GM23248 (cell line): ENCODE measurements around the gene SF3B6. TPM values are rescaled to one million over a fixed set of nuclear protein-coding genes. Genes with fewer than 3 reads are reported as not detected.
A peak's percentile ranks its signal among the peaks of the same experiment; 100 is the strongest.

Source experiments
- DNase-seq: peaks from one replicate; pipeline ENCODE4 v3.0.0-alpha.2; 2015
- H2AFZ ChIP-seq: fragments of 200-600 bp; sonication (generic); 2 replicates; pipeline ENCODE4 v1.6.1; 2016; ENCODE audit warnings: antibody characterized with exemption
- H3F3A ChIP-seq: fragments of 200-600 bp; sonication (generic); 2 replicates; pipeline ENCODE4 v1.6.1; 2016; ENCODE audit warnings: mild to moderate bottlenecking, antibody characterized with exemption, mixed run types; ENCODE audit not compliant: insufficient read depth
- H3K27ac ChIP-seq: fragments of 200-600 bp; sonication (generic); 2 replicates; pipeline ENCODE4 v1.5.1; 2016; ENCODE audit warnings: mild to moderate bottlenecking
- H3K27me3 ChIP-seq: fragments of 200-600 bp; sonication (generic); replicated peaks from 2 replicates; pipeline ENCODE4 v1.6.1; 2016; ENCODE audit warnings: mild to moderate bottlenecking; ENCODE audit not compliant: insufficient read depth
- H3K36me3 ChIP-seq: fragments of 200-600 bp; sonication (generic); 2 replicates; pipeline ENCODE4 v1.6.1; 2016; ENCODE audit warnings: low read depth, mild to moderate bottlenecking
- H3K4me1 ChIP-seq: fragments of 200-600 bp; sonication (generic); 2 replicates; pipeline ENCODE4 v1.6.1; 2016; ENCODE audit warnings: mild to moderate bottlenecking; ENCODE audit not compliant: insufficient read depth
- H3K4me2 ChIP-seq: fragments of 200-600 bp; sonication (generic); one replicate; pipeline ENCODE4 v1.6.1; 2016; ENCODE audit warnings: mild to moderate bottlenecking; ENCODE audit not compliant: unreplicated experiment
- H3K4me3 ChIP-seq: fragments of 200-600 bp; sonication (generic); 2 replicates; pipeline ENCODE4 v1.5.1; 2016; ENCODE audit warnings: mild to moderate bottlenecking
- H3K79me2 ChIP-seq: fragments of 200-600 bp; sonication (generic); 2 replicates; pipeline ENCODE4 v1.6.1; 2016; ENCODE audit warnings: mild to moderate bottlenecking; ENCODE audit not compliant: insufficient read depth
- H3K9ac ChIP-seq: fragments of 200-600 bp; sonication (generic); 2 replicates; pipeline ENCODE4 v1.6.1; 2016; ENCODE audit warnings: mild to moderate bottlenecking
- H3K9me2 ChIP-seq: fragments of 200-600 bp; sonication (generic); 2 replicates; pipeline ENCODE4 v1.6.1; 2016; ENCODE audit warnings: mixed run types, mild to moderate bottlenecking, moderate library complexity; ENCODE audit not compliant: insufficient read depth
- H3K9me3 ChIP-seq: fragments of 200-600 bp; sonication (generic); one replicate; pipeline ENCODE4 v1.6.1; 2017; ENCODE audit warnings: low read depth
- H4K20me1 ChIP-seq: fragments of 200-600 bp; sonication (generic); 2 replicates; pipeline ENCODE4 v1.6.0; 2016; ENCODE audit not compliant: insufficient read depth
- EZH2 ChIP-seq: fragments of 200-600 bp; sonication (generic); IDR thresholded peaks from 2 replicates; pipeline ENCODE4 v1.6.1; 2018; ENCODE audit warnings: antibody characterized with exemption, mild to moderate bottlenecking; ENCODE audit not compliant: insufficient read depth, poor library complexity, severe bottlenecking
- EZH2phosphoT487 ChIP-seq: fragments of 200-600 bp; sonication (generic); IDR thresholded peaks from 2 replicates; pipeline ENCODE4 v1.6.1; 2018; ENCODE audit warnings: antibody characterized with exemption, moderate library complexity, mild to moderate bottlenecking, low read depth; ENCODE audit not compliant: insufficient read depth
- WGBS, 2 experiments: methylation state at CpG; one replicate each; pipeline ENCODE4 v1.1.6; 2015 to 2017; ENCODE audit warnings: low lambda C conversion rate in 2 of 2, low coverage in 1 of 2; ENCODE audit errors: missing lambda C conversion rate in 2 of 2; 5-methylcytosine and 5-hydroxymethylcytosine counted together
- in situ Hi-C: fragments of 300-500 bp; cut with MboI; formaldehyde crosslinking; loops from 2 replicates; pipeline ENCODE4 v1.15.0; 2020
- polyA plus RNA-seq: library from polyadenylated mRNA; unstranded; fragments of >200 nt; fragmentation: Nextera tagmentation; extraction: Ambion mirVana; gene quantifications from 2 replicates; pipeline ENCODE4 v1.2.1, GENCODE V29; 2016
- total RNA-seq: library from RNA; depleted of rRNA; stranded (reverse); fragments of >200 nt; shearing (Covaris generic); gene quantifications from 2 replicates; pipeline ENCODE4 v1.2.3, GENCODE V29; 2014

SF3B6 gene
- total and polyA plus RNA-seq, 2 experiments from 2014 or later, result 101 to 287 TPM

- H3F3A ChIP-seq, result peaks cover 10% of the 10 kb centered on the region; the same call in 1 of the 2 replicates
- no peak for TF ChIP-seq EZH2
- no peak for TF ChIP-seq EZH2phosphoT487
- peak; percentile 42 for DNase-seq
- peaks cover 13% of the 10 kb centered on the region for H3K4me1 ChIP-seq
- peak overlapping the region; percentile 88 for H3K9ac ChIP-seq
- H3K27me3 ChIP-seq, result no peaks in the 10 kb centered on the region
- WGBS, 2 experiments, result 8 to 10% methylated on average over 14 of the region's 15 CpGs
- no peaks in the 10 kb centered on the region for H3K9me3 ChIP-seq
- in situ Hi-C loops, result no loop called here
- 0 out of 2 replicates have a peak, but pooled peaks cover 6% of the 10 kb centered on the region for H3K79me2 ChIP-seq
- H3K36me3 ChIP-seq, result no peaks in the 10 kb centered on the region
- peak overlapping the region; percentile 77; the same call in 1 of the 2 replicates for H3K27ac ChIP-seq
- no peaks in the 10 kb centered on the region for H4K20me1 ChIP-seq
- H3K9me2 ChIP-seq, result no peaks in the 10 kb centered on the region
- H3K4me3 ChIP-seq, result peak overlapping the region; percentile 84
- H3K4me2 ChIP-seq, result peak overlapping the region; percentile 84
- H2AFZ ChIP-seq, result peak overlapping the region; percentile 96
Measured at GRCh38 chr2:24122366-24123194, 46.5 kb upstream of the SF3B6 start.

DNA sequence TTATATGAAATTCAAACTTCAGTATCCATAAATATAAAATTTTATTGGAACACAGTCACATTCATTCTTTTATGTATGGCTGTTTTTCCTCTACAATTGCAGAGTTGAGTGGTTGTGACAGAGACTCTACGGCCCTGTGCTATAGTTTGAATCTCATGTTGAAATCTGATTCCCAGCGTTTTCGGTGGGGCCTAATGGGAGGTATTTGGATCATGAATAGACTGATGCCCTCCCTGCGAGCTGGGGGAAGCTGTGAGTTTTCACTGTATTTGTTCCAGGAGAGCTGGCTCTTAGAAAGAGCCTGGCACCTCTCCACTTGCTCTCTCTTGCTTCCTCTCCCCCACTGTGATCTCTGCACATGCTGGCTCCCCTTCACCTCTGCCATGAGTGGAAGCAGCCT lies 45.3 kb upstream of the SF3B6 start:
- H3K4me1 ChIP-seq, result peaks cover 13% of the 10 kb centered on the region
- H3K9ac ChIP-seq, result no peak overlapping the region
- no peaks in the 10 kb centered on the region for H3K9me2 ChIP-seq
- H3K4me2 ChIP-seq, result no peak overlapping the region
- no peaks in the 10 kb centered on the region for H3K27me3 ChIP-seq
- no peak overlapping the region for H2AFZ ChIP-seq
- in situ Hi-C loops, result no loop called here
- WGBS, 2 experiments, result 41 to 43% methylated on average over 4 of the region's 4 CpGs
- DNase-seq, result no peak
- no peak overlapping the region for H3K27ac ChIP-seq
- no peaks in the 10 kb centered on the region for H3K36me3 ChIP-seq
- H3F3A ChIP-seq, result peaks cover 10% of the 10 kb centered on the region; the same call in 1 of the 2 replicates
- 0 out of 2 replicates have a peak, but pooled peaks cover 6% of the 10 kb centered on the region for H3K79me2 ChIP-seq
- TF ChIP-seq EZH2phosphoT487, result no peak
- no peak for TF ChIP-seq EZH2
- no peak overlapping the region for H3K4me3 ChIP-seq
- no peaks in the 10 kb centered on the region for H4K20me1 ChIP-seq
- no peaks in the 10 kb centered on the region for H3K9me3 ChIP-seq

- Histone ChIP-seq H3K27ac (no peak overlapping the region), H3K9ac (no peak overlapping the region), H3K27me3 (no peaks in the 10 kb centered on the region), H3K4me3 (no peak overlapping the region), H2AFZ (no peak overlapping the region), H3K79me2 (0 out of 2 replicates have a peak, but pooled peaks cover 6% of the 10 kb centered on the region), H3K4me2 (no peak overlapping the region), H3F3A (peaks cover 8% of the 10 kb centered on the region; the same call in 1 of the 2 replicates), H4K20me1 (no peaks in the 10 kb centered on the region), H3K9me3 (no peaks in the 10 kb centered on the region), H3K4me1 (peaks cover 13% of the 10 kb centered on the region), H3K9me2 (no peaks in the 10 kb centered on the region), H3K36me3 (no peaks in the 10 kb centered on the region)
- no peak for DNase-seq
- TF ChIP-seq EZH2phosphoT487, result no peak
- no peak for TF ChIP-seq EZH2
- in situ Hi-C loops, result no loop called here
- 20 to 23% methylated on average over 5 of the region's 5 CpGs for WGBS, 2 experiments
Measured at GRCh38 chr2:24121066-24121465, 44.9 kb upstream of the SF3B6 start.

DNA sequence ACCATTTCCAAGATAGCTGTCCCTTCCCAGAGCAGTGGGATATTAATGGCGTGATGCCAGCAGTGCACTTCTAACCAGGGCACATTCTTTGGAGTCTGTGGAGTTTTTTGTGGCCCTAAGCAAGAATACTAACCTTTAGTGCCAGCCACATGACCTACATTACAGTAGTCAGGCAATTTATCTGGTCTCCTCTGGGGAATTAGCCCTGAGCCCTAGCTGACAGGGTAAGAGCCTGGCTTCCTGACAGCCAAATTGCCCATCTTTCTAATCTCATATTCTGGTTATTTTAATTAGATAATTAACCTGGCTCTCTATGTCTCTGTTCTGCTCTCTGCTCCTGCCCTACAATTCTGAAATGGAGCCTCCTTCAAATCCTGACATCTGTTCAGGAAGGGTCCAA lies 41.8 kb upstream of the SF3B6 start:
- Histone ChIP-seq H3K4me1 (peaks cover 13% of the 10 kb centered on the region; the same call in 1 of the 2 replicates), H2AFZ (no peak overlapping the region), H4K20me1 (no peaks in the 10 kb centered on the region), H3K4me2 (no peak overlapping the region), H3K4me3 (no peak overlapping the region), H3F3A (peaks cover 19% of the 10 kb centered on the region), H3K9me3 (no peaks in the 10 kb centered on the region), H3K27ac (no peak overlapping the region), H3K36me3 (no peaks in the 10 kb centered on the region), H3K9ac (no peak overlapping the region), H3K79me2 (no peaks in the 10 kb centered on the region), H3K9me2 (no peaks in the 10 kb centered on the region), H3K27me3 (no peaks in the 10 kb centered on the region)
- in situ Hi-C loops, result no loop called here
- 63 to 72% methylated on average over 1 of the region's 1 CpG for WGBS, 2 experiments
- no peak for DNase-seq
- no peak for TF ChIP-seq EZH2
